K562 (cell line): ENCODE data around the gene ZNF691. TPM values are rescaled to one million over a fixed set of nuclear protein-coding genes. Genes with fewer than 3 reads are reported as not detected.

Source experiments
- ARHGAP35 ChIP-seq: fragments of 450-650 bp; IDR thresholded peaks from 2 replicates; pipeline ENCODE4 v1.6.1; 2018; ENCODE audit not compliant: partially characterized antibody
- ETV5 ChIP-seq: sonication (generic); formaldehyde crosslinking; IDR thresholded peaks from 2 replicates; pipeline ENCODE4 v1.4.0; 2020; ENCODE audit warnings: low read depth, mild to moderate bottlenecking, missing genetic modification reagents
- MEF2D ChIP-seq: conservative IDR thresholded peaks from 2 replicates; pipeline ENCODE4 v1.6.1; 2016; ENCODE audit warnings: low read depth, missing genetic modification characterization, missing compliant biosample characterization
- PML ChIP-seq: IDR thresholded peaks from 2 replicates; pipeline ENCODE4 v1.6.1; 2012; ENCODE audit warnings: low read length, inconsistent platforms
- RAD21 ChIP-seq, 2 experiments: fragments of 250-450 bp in 1 of 2; fragments of 450-650 bp in 1 of 2; sonication (Bioruptor Pico) in 1 of 2; formaldehyde crosslinking in 1 of 2; IDR thresholded peaks in 1 of 2; conservative IDR thresholded peaks in 1 of 2; 2 replicates each; pipeline versions ENCODE4 v1.4.0 to v1.8.0; 2020 to 2022; ENCODE audit warnings: mild to moderate bottlenecking in 2 of 2, moderate library complexity in 1 of 2
- TCF7L2 ChIP-seq: fragments of 150-350 bp; IDR thresholded peaks from 2 replicates; pipeline ENCODE4 v1.6.1; 2016; ENCODE audit warnings: low read depth, mild to moderate bottlenecking, low read length, moderate library complexity
- ZNF551 ChIP-seq: fragments of 250-450 bp; sonication (Bioruptor Pico); IDR thresholded peaks from 2 replicates; pipeline ENCODE4 v1.5.0; 2021; ENCODE audit warnings: mild to moderate bottlenecking, moderate library complexity
- ZNF77 ChIP-seq: fragments of 250-450 bp; sonication (Bioruptor Pico); IDR thresholded peaks from 2 replicates; pipeline ENCODE4 v1.5.0; 2020
- ZNF780A ChIP-seq: fragments of 250-450 bp; sonication (Bioruptor Pico); IDR thresholded peaks from 2 replicates; pipeline ENCODE4 v1.5.0; 2021; ENCODE audit warnings: mild to moderate bottlenecking
- polyA plus RNA-seq, 8 experiments: library from polyadenylated mRNA; depleted of rRNA in 4 of 8; stranded (reverse) in 5 of 8; unstranded in 3 of 8; fragments of >200 nt; fragmentation: Nextera tagmentation in 2 of 8; fragmentation: Illumina TruSeq in 1 of 8; extraction: Ambion mirVana in 2 of 8; extraction: Trizol in 1 of 8; gene quantifications; 2 replicates each; pipeline versions ENCODE4 v1.2.1 to v1.2.3, GENCODE V29; 2011 to 2014; ENCODE audit warnings: inconsistent platforms in 1 of 8, missing spikeins in 1 of 8
- total RNA-seq, 7 experiments: library from RNA; depleted of rRNA in 6 of 7; stranded (reverse); fragments of >200 nt in 6 of 7; fragmentation: Illumina TruSeq in 2 of 7; extraction: Trizol in 2 of 7; gene quantifications; 2 replicates each; pipeline versions ENCODE4 v1.2.1 to v1.2.3, GENCODE V29; 2011 to 2021; ENCODE audit warnings: low replicate concordance in 1 of 7
- TF ChIP-seq, protein P1 (sequence below), 2 experiments: fragments of 450-650 bp; IDR thresholded peaks; 2 replicates each; pipeline ENCODE4 v1.6.1; 2016
- TF ChIP-seq, protein P2 (sequence below): fragments of 250-450 bp; sonication (Bioruptor Pico); IDR thresholded peaks from 2 replicates; pipeline ENCODE4 v1.4.0; 2020; ENCODE audit warnings: borderline replicate concordance
- TF ChIP-seq, protein P3 (sequence below): fragments of 250-450 bp; sonication (Bioruptor Pico); IDR thresholded peaks from 2 replicates; pipeline ENCODE4 v1.5.0; 2022; ENCODE audit warnings: mild to moderate bottlenecking
- TF ChIP-seq, protein P4 (sequence below): sonication (generic); formaldehyde crosslinking; IDR thresholded peaks from 2 replicates; pipeline ENCODE4 v1.8.0; 2023; ENCODE audit warnings: mild to moderate bottlenecking, missing genetic modification reagents
- TF ChIP-seq, protein P5 (sequence below): fragments of 450-650 bp; conservative IDR thresholded peaks from 2 replicates; pipeline ENCODE4 v1.6.1; 2016; ENCODE audit warnings: missing genetic modification characterization, low read depth, mild to moderate bottlenecking, missing compliant biosample characterization, moderate library complexity

The ZNF691 gene
- total and polyA plus RNA-seq, 9 of the 15 experiments (the other 6 are each of a cell fraction or from before 2014, with no cell fraction given) = 10.7 to 30.4 (median 14.8) TPM

DNA sequence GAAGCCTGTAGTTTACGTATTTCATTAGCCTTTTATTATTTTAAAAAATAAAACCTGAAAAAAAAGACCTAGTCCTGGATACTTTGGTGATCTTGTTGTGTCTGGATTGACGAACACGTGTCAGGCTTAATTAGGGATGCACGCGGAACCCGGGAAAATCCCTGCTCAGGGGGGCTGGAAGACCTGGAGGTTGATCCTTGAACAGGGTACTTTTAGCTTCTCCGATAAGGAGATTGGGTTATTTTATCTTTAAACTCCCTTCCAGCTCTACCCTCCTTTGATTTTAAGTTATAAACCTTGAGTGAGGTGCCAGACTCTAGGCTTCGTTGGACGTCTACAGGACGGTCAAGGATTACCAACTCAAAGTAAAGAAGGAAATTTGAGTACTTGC is 552 bp upstream of the ZNF691 start (continued):
- TF ChIP-seq TCF7L2 (no peak), RAD21 (CRISPR knock-in tag; conservative IDR thresholded peaks at IDR 0.05 in 1 of 2, IDR thresholded peaks at IDR 0.05 in 1 of 2) (no peak), ZNF551 (CRISPR knock-in tag) (no peak), ETV5 (CRISPR knock-in tag) (no peak), MEF2D (tag) (no peak), ZNF77 (CRISPR knock-in tag) (no peak), ZNF780A (no peak), PML (peak; percentile 4; the same call in 1 of the 2 replicates), ARHGAP35 (no peak)
- TF ChIP-seq, protein P1, sequence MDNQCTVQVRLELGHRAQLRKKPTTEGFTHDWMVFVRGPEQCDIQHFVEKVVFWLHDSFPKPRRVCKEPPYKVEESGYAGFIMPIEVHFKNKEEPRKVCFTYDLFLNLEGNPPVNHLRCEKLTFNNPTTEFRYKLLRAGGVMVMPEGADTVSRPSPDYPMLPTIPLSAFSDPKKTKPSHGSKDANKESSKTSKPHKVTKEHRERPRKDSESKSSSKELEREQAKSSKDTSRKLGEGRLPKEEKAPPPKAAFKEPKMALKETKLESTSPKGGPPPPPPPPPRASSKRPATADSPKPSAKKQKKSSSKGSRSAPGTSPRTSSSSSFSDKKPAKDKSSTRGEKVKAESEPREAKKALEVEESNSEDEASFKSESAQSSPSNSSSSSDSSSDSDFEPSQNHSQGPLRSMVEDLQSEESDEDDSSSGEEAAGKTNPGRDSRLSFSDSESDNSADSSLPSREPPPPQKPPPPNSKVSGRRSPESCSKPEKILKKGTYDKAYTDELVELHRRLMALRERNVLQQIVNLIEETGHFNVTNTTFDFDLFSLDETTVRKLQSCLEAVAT (IDR thresholded peaks at IDR 0.05) = 0 out of 4 replicates have a peak, but pooled peaks of 1 of the 2 experiments have one; percentile 28
- TF ChIP-seq, protein P2, sequence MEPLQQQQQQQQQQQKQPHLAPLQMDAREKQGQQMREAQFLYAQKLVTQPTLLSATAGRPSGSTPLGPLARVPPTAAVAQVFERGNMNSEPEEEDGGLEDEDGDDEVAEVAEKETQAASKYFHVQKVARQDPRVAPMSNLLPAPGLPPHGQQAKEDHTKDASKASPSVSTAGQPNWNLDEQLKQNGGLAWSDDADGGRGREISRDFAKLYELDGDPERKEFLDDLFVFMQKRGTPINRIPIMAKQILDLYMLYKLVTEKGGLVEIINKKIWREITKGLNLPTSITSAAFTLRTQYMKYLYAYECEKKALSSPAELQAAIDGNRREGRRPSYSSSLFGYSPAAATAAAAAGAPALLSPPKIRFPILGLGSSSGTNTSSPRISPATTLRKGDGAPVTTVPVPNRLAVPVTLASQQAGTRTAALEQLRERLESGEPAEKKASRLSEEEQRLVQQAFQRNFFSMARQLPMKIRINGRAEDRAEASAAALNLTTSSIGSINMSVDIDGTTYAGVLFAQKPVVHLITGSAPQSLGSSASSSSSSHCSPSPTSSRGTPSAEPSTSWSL = 0 out of 2 replicates have a peak, but pooled peaks have one; percentile 11
- TF ChIP-seq, protein P3, sequence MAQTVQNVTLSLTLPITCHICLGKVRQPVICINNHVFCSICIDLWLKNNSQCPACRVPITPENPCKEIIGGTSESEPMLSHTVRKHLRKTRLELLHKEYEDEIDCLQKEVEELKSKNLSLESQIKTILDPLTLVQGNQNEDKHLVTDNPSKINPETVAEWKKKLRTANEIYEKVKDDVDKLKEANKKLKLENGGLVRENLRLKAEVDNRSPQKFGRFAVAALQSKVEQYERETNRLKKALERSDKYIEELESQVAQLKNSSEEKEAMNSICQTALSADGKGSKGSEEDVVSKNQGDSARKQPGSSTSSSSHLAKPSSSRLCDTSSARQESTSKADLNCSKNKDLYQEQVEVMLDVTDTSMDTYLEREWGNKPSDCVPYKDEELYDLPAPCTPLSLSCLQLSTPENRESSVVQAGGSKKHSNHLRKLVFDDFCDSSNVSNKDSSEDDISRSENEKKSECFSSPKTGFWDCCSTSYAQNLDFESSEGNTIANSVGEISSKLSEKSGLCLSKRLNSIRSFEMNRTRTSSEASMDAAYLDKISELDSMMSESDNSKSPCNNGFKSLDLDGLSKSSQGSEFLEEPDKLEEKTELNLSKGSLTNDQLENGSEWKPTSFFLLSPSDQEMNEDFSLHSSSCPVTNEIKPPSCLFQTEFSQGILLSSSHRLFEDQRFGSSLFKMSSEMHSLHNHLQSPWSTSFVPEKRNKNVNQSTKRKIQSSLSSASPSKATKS = no peak
- TF ChIP-seq, protein P4, sequence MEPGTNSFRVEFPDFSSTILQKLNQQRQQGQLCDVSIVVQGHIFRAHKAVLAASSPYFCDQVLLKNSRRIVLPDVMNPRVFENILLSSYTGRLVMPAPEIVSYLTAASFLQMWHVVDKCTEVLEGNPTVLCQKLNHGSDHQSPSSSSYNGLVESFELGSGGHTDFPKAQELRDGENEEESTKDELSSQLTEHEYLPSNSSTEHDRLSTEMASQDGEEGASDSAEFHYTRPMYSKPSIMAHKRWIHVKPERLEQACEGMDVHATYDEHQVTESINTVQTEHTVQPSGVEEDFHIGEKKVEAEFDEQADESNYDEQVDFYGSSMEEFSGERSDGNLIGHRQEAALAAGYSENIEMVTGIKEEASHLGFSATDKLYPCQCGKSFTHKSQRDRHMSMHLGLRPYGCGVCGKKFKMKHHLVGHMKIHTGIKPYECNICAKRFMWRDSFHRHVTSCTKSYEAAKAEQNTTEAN (CRISPR knock-in tag) = no peak
- TF ChIP-seq, protein P5, sequence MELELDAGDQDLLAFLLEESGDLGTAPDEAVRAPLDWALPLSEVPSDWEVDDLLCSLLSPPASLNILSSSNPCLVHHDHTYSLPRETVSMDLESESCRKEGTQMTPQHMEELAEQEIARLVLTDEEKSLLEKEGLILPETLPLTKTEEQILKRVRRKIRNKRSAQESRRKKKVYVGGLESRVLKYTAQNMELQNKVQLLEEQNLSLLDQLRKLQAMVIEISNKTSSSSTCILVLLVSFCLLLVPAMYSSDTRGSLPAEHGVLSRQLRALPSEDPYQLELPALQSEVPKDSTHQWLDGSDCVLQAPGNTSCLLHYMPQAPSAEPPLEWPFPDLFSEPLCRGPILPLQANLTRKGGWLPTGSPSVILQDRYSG (tag) = 0 out of 2 replicates have a peak, but pooled peaks have one; percentile 13
